Caco-2 (cell line): ENCODE data around the gene LTBP3. TPM values are rescaled to one million over a fixed set of nuclear protein-coding genes. Genes with fewer than 3 reads are reported as not detected.
A peak's percentile ranks its signal among the peaks of the same experiment; 100 is the strongest.

Experiments
- BruUV-seq: library from RNA; stranded (reverse); fragments of 400-500 nt; replicated peaks from 2 replicates; lab custom pipeline; 2021; lab: Mats Ljungman, UMichigan
- CTCF ChIA-PET: fragments of 300-600 bp; sonication (Branson Sonifier 250); formaldehyde crosslinking; loops from one replicate; lab custom pipeline; 2022; ENCODE audit warnings: antibody characterized with exemption; lab: Charles Lee
- POLR2A ChIA-PET: fragments of 300-600 bp; sonication (Branson Sonifier 250); formaldehyde crosslinking; loops from one replicate; lab custom pipeline; 2022; ENCODE audit warnings: antibody characterized with exemption; lab: Charles Lee
- DNase-seq, 2 experiments: peaks; one replicate each; pipeline versions ENCODE4 v3.0.0 to v3.0.0-alpha.2; 2020 to 2022
- H3K27me3 ChIP-seq: replicated peaks from 2 replicates; pipeline ENCODE4 v1.6.0; 2011; ENCODE audit warnings: low read length; ENCODE audit not compliant: control insufficient read depth, insufficient read depth
- H3K36me3 ChIP-seq: 2 replicates; pipeline ENCODE4 v1.5.1; 2011; ENCODE audit warnings: low read length; ENCODE audit not compliant: control insufficient read depth, insufficient read depth
- H3K4me1 ChIP-seq: fragments of 250-450 bp; sonication (Bioruptor Pico); 2 replicates; pipeline ENCODE4 v1.5.1; 2020; ENCODE audit warnings: mild to moderate bottlenecking
- H3K4me3 ChIP-seq: 2 replicates; pipeline ENCODE4 v1.5.1; 2011; ENCODE audit warnings: low read depth, mild to moderate bottlenecking, control low read depth, low read length
- H3K9me3 ChIP-seq: fragments of 250-450 bp; sonication (Bioruptor Pico); 2 replicates; pipeline ENCODE4 v1.5.1; 2020; ENCODE audit warnings: mild to moderate bottlenecking, moderate library complexity
- H3K27ac Mint-ChIP-seq: one replicate; pipeline ENCODE4 v1.8.0; 2022; ENCODE audit warnings: mixed read lengths; ENCODE audit not compliant: unreplicated experiment
- H3K27me3 Mint-ChIP-seq: one replicate; pipeline ENCODE4 v1.8.0; 2022; ENCODE audit warnings: mixed read lengths; ENCODE audit not compliant: insufficient read depth, unreplicated experiment
- H3K36me3 Mint-ChIP-seq: one replicate; pipeline ENCODE4 v1.8.0; 2022; ENCODE audit warnings: mild to moderate bottlenecking, mixed read lengths; ENCODE audit not compliant: insufficient read depth, unreplicated experiment
- H3K4me1 Mint-ChIP-seq: one replicate; pipeline ENCODE4 v1.8.0; 2022; ENCODE audit warnings: low read depth, mixed read lengths; ENCODE audit not compliant: unreplicated experiment
- H3K4me3 Mint-ChIP-seq: one replicate; pipeline ENCODE4 v1.8.0; 2022; ENCODE audit warnings: mild to moderate bottlenecking, moderate library complexity, mixed read lengths; ENCODE audit not compliant: unreplicated experiment
- H3K9me3 Mint-ChIP-seq: one replicate; pipeline ENCODE4 v1.8.0; 2022; ENCODE audit warnings: mixed read lengths; ENCODE audit not compliant: unreplicated experiment
- CTCF ChIP-seq, 2 experiments: fragments of 200-600 bp in 1 of 2; IDR thresholded peaks; 1 replicate in 1 of 2; 2 replicates in 1 of 2; pipeline versions ENCODE4 v1.5.1 to v1.8.0; 2011 to 2022; ENCODE audit warnings: antibody characterized with exemption in 1 of 2, control low read depth in 1 of 2, inconsistent platforms in 1 of 2, low read depth in 1 of 2, low read length in 1 of 2, mild to moderate bottlenecking in 1 of 2, moderate library complexity in 1 of 2; ENCODE audit not compliant: insufficient read depth in 1 of 2, severe bottlenecking in 1 of 2, unreplicated experiment in 1 of 2
- intact Hi-C: fragments of 100-400 bp; cut with micrococcal nuclease; formaldehyde crosslinking; loops from one replicate; pipeline ENCODE4 v1.10.0; 2022; ENCODE audit not compliant: unreplicated experiment
- total RNA-seq: library from RNA; stranded (reverse); gene quantifications from 2 replicates; pipeline ENCODE4 v1.2.3, GENCODE V29; 2022

Gene LTBP3
- total RNA-seq, 1 experiment from 2014 or later, result 91.2 TPM

- ChIA-PET CTCF (no interaction called here), POLR2A (no interaction called here)
These were observed 20.4 kb downstream of the LTBP3 start for GRCh38 chr11:65537620-65538231.

GRCh38 chr11:65537296-65537597 is 20.9 kb downstream of the LTBP3 start:
- BruUV-seq, result no TSS peak
- ChIA-PET POLR2A (interaction anchor here (0.5 kb wide), 1 partner anchor 1487 kb away, joined by 3 read pairs; no protein-coding TSS in a partner anchor), CTCF (interaction anchor here (1.4 kb wide), 1 partner anchor 33 kb away, joined by 3 read pairs; the partner anchor contains the start of gene ZNRD2)
- Mint-ChIP-seq H3K27ac (peak overlapping the region; percentile 84), H3K36me3 (peaks cover 80% of the 10 kb centered on the region), H3K4me3 (no peak overlapping the region), H3K4me1 (peaks cover 11% of the 10 kb centered on the region), H3K27me3 (no peaks in the 10 kb centered on the region), H3K9me3 (no peaks in the 10 kb centered on the region)
- Histone ChIP-seq H3K4me1 (peaks cover 13% of the 10 kb centered on the region), H3K27me3 (no peaks in the 10 kb centered on the region), H3K36me3 (peaks cover 8% of the 10 kb centered on the region), H3K4me3 (no peak overlapping the region), H3K9me3 (no peaks in the 10 kb centered on the region)
- intact Hi-C loops, result no loop called here
- no peak for TF ChIP-seq CTCF (IDR thresholded peaks at IDR 0.05; ENCODE audit: insufficient read depth in 1 of 2, low read depth in 1 of 2, low read length in 1 of 2, severe bottlenecking in 1 of 2, unreplicated experiment in 1 of 2)
- no peak for DNase-seq

More at GRCh38 chr11:65537620-65538231, 20.4 kb downstream of the LTBP3 start:
- no TSS peak for BruUV-seq
- intact Hi-C loops, result no loop called here
- Histone ChIP-seq H3K4me1 (peaks cover 13% of the 10 kb centered on the region), H3K9me3 (no peaks in the 10 kb centered on the region), H3K36me3 (peaks cover 5% of the 10 kb centered on the region; the same call in 1 of the 2 replicates), H3K27me3 (no peaks in the 10 kb centered on the region), H3K4me3 (no peak overlapping the region)
- Mint-ChIP-seq H3K27ac (peak overlapping the region; percentile 84), H3K4me3 (peak overlapping the region; percentile 14), H3K4me1 (peaks cover 15% of the 10 kb centered on the region), H3K27me3 (no peaks in the 10 kb centered on the region), H3K9me3 (no peaks in the 10 kb centered on the region), H3K36me3 (peaks cover 79% of the 10 kb centered on the region)
- DNase-seq, result no peak
- no peak for TF ChIP-seq CTCF (IDR thresholded peaks at IDR 0.05; ENCODE audit: insufficient read depth in 1 of 2, low read depth in 1 of 2, low read length in 1 of 2, severe bottlenecking in 1 of 2, unreplicated experiment in 1 of 2)

GRCh38 chr11:65536412-65537295 is 21.5 kb downstream of the LTBP3 start:
- no TSS peak for BruUV-seq
- Mint-ChIP-seq H3K9me3 (no peaks in the 10 kb centered on the region), H3K27ac (peak overlapping the region; percentile 84), H3K36me3 (peaks cover 80% of the 10 kb centered on the region), H3K4me1 (peaks cover 5% of the 10 kb centered on the region), H3K27me3 (no peaks in the 10 kb centered on the region), H3K4me3 (no peak overlapping the region)
- H3K9me3 ChIP-seq, result no peaks in the 10 kb centered on the region
- no peak for DNase-seq
- H3K4me3 ChIP-seq, result no peak overlapping the region
- peaks cover 9% of the 10 kb centered on the region for H3K36me3 ChIP-seq
- ChIA-PET POLR2A (interaction anchor here (0.5 to 0.6 kb wide), 2 partner anchors 152 to 1487 kb away, joined by 3 to 4 read pairs; no protein-coding TSS in a partner anchor), CTCF (interaction anchor here (1.4 kb wide), 1 partner anchor 33 kb away, joined by 3 read pairs; the partner anchor contains the start of gene ZNRD2)
- peaks cover 8% of the 10 kb centered on the region for H3K4me1 ChIP-seq
- TF ChIP-seq CTCF (IDR thresholded peaks at IDR 0.05; ENCODE audit: insufficient read depth in 1 of 2, low read depth in 1 of 2, low read length in 1 of 2, severe bottlenecking in 1 of 2, unreplicated experiment in 1 of 2), result no peak
- H3K27me3 ChIP-seq, result no peaks in the 10 kb centered on the region
- intact Hi-C loops, result no loop called here
